Epithelial cell of esophagus (primary cell): ENCODE measurements around the gene ADAMTS14.

Source experiments
- DNase-seq: peaks from one replicate; pipeline ENCODE4 v3.0.0; 2010; ENCODE audit warnings: low read depth
- H3K4me3 ChIP-seq: 2 replicates; pipeline ENCODE4 v1.5.1; 2011; ENCODE audit warnings: mild to moderate bottlenecking, low read length, control low read depth
- TF ChIP-seq, protein P1 (sequence below): IDR thresholded peaks from 2 replicates; pipeline ENCODE4 v1.5.1; 2011; ENCODE audit warnings: low read depth, mild to moderate bottlenecking, low read length, control low read depth, inconsistent platforms; ENCODE audit not compliant: insufficient read depth; ENCODE audit errors: missing control alignments

ADAMTS14 gene

DNA sequence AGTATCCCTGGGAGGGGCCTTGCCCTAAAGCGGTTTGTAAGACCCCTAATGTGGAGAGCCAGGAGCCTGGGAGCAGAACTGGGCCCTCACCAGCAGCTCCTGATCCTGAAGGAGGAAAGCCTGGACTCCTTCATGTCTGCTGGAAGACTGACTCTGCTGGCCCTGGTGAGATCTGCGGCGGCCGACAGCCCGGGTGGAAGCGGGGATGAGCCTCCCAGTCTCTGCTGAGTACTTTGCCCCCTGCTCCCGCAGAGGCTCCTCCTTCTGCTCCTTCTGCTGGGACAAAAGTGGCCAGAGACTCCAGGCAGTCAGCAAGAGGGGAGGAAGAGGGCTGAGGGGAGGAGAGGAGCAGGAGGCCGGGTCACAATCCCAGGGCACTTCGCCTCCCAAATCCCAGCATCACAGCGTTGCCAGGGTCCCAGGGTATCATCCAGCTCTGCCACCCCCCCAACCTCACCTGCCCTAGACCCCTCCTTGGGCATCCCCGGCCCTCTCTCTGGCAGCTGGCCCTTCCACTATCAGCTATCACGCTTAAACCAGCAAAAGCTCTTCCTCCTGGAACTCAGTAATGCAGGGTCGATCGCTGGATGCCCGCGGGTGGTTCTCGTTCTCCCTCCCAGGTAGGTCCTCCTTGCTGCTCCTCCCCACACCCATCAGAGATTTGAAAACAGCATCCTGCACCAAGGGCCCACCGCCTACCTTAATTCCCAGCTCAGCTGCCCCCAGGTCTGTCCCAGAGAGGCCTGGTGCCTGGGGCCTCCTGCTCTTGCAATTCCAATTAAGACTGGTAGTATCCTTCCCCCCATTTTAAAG is 105.0 kb downstream of the ADAMTS14 start:
- no peak for DNase-seq
- H3K4me3 ChIP-seq = no peak overlapping the region
- TF ChIP-seq, protein P1, sequence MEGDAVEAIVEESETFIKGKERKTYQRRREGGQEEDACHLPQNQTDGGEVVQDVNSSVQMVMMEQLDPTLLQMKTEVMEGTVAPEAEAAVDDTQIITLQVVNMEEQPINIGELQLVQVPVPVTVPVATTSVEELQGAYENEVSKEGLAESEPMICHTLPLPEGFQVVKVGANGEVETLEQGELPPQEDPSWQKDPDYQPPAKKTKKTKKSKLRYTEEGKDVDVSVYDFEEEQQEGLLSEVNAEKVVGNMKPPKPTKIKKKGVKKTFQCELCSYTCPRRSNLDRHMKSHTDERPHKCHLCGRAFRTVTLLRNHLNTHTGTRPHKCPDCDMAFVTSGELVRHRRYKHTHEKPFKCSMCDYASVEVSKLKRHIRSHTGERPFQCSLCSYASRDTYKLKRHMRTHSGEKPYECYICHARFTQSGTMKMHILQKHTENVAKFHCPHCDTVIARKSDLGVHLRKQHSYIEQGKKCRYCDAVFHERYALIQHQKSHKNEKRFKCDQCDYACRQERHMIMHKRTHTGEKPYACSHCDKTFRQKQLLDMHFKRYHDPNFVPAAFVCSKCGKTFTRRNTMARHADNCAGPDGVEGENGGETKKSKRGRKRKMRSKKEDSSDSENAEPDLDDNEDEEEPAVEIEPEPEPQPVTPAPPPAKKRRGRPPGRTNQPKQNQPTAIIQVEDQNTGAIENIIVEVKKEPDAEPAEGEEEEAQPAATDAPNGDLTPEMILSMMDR = no peak

DNA sequence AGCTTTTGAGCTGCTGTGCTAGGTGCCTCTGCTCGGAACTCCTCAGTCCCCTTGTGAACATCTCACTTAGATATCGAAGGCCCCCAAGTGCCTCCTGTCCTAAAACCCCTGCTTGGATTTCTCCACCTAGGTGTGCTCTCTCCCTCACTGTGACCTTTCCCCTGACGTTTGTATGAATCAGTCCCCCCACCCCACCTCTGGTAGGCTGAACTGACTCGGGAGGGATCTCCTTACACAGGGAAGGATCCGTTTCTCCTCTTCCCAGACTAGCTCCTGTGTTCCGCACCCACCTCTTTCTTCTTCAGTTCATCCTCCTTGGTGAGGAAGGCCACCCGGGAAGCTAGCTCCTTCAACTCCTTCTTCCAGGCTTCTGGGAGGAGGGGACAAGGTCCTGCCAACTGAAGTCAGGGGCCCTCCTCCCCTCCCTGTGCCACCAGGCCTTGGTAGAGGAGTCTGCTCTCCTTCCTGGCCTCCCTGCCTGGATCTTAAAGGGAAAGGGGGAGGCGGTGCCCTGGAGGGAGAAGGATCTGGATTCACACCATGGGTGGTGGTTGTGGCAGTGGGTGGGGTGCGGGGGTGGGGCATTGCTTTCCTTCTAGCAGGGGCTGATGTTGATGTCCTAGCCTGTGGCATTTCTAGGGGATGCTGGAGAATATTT is 106.1 kb downstream of the ADAMTS14 start:
- TF ChIP-seq, protein P1 = no peak
- DNase-seq = no peak
- no peak overlapping the region for H3K4me3 ChIP-seq

DNA sequence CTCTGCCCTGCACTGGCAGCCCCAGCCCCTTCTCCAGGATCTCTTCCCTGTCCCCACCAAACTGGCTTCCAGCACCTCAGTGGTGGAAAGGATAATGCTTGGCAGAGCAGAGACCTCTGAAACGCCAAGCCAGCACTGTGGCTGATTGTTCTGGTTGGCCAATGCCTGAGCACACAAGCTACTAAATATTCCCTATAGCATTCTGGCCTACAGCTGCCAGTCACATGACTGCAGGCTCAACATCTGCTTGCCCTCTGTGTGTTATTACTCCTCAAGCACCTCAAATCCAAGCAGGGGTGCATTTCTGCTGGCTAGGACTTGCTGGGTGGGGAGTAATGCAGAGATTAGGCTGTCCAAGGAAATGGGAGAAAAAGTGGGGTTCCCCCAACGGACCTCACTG is 106.8 kb downstream of the ADAMTS14 start:
- DNase-seq = no peak
- H3K4me3 ChIP-seq = no peak overlapping the region
- TF ChIP-seq, protein P1 = no peak

DNA sequence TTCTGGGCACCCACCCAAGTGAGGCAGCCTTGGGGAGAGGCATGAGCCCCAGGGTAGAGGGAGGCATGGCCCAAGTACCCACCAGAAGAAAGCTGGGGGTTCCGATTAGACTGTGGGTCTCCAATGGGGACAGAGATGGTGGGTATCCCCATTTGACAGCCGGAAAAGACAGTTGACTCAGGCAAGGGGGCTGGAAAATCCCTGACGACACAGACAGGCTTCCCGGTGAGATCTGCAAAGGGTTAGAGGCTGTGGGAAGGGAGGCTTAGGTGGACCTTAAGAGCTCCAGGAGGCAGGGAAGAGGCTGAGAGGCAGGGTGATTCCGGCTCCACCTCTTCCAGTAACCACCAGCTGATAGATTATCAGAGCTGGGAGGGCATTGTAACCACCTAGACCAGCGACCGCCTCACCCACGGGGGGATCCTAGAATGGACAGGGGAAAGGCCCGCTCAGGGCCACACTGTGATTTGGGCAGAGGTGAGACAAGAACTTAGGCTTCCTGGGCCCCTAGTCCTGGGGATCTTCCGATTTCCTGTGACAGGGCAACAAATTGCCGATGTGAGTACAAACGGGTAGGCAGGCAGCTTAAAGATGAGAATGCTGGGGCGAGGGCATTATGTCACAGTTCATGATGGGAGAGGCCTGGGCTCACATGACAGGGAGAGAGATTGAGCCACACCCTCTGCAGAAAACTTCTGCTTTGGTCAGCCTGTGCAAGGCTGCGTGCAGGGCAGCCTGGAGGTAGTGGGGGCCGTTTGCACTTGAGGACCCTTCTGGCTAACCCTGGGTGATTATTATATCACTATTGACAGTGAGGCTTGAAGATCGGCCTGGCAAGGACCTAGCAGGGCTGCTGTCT is 107.4 kb downstream of the ADAMTS14 start:
- peak; percentile 29 for DNase-seq

DNA sequence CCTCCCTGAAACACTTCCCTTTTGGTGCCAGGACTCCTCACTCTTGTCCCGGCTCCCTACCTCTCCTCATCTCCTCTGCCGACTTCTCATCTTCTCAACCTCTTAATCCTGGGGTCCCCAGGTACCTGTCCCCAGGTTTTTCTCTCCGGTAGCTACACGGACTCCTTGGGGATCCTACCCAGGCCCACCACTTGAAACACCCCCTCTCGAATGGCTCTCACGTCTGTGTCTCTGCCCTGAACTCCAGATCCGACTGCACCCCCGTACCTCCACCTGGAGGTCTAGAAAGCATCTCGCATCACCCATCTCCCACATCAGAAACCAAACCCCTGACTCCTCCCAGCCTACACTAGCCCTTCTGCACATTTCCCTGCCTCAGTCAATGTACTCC is 108.1 kb downstream of the ADAMTS14 start:
- TF ChIP-seq, protein P1 = no peak
- no peak for DNase-seq
- no peak overlapping the region for H3K4me3 ChIP-seq

More for the DNA sequence above, 107.4 kb downstream of the ADAMTS14 start:
- TF ChIP-seq, protein P1 = no peak
- H3K4me3 ChIP-seq = no peak overlapping the region

DNA sequence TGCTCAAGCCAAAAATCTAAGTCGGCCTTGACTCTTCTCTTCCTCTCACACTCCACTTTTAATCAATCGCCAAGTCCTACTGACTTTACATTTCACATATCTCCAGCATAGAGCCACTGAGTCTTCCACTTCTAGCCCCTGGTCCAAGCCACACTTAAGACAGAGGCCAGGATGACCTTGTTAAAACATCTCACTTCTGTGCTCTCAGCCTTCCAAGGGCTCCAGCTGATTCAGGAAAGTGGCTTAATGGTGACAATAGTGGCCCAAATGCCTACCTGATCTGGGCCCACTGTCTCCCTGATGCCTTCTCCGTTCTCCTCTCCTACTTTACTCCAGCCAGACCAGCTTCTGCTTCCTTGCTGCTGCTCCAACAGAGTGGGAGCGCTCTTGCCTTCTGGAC is 108.5 kb downstream of the ADAMTS14 start:
- no peak overlapping the region for H3K4me3 ChIP-seq
- TF ChIP-seq, protein P1 = no peak
- DNase-seq = no peak
